ENCODE results near the gene SKP1. TPM values are rescaled to one million over a fixed set of nuclear protein-coding genes. Genes with fewer than 3 reads are reported as not detected.

SKP1 gene
- total RNA-seq, 1 experiment from 2014 or later, result 220 TPM

DNA sequence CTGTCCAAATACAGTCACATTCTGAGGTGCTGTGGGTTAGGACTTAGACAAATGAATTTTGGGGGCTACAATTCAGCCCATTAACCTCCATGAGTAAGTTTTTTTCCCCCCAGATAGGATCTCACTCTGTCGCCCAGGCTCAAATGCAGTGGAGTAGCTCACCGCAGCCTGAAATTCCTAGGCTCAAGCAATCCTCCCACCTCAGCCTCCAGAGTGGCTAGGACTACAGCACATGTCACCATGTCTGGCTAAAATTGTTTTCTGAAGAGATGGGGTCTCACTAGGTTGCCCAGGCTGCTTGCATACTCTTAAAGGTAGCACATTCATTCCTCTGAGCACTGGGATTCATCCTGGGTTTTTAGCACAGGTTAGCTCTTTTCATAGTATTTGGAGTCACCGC is 26.9 kb upstream of the SKP1 start:
- Histone ChIP-seq H3K79me2 (ENCODE audit: low read length) (peaks cover 71% of the 10 kb centered on the region), H3K36me3 (ENCODE audit: low read depth, low read length) (peaks cover 53% of the 10 kb centered on the region; the same call in 1 of the 2 replicates), H3K9ac (ENCODE audit: low read length) (no peak overlapping the region), H3K9me3 (ENCODE audit: low read length) (no peaks in the 10 kb centered on the region), H3F3A (ENCODE audit: low read length, unreplicated experiment) (no peaks in the 10 kb centered on the region), H3K9me2 (replicated peaks; ENCODE audit: low read length) (no peaks in the 10 kb centered on the region), H2AFZ (ENCODE audit: low read length) (no peak overlapping the region), H4K20me1 (ENCODE audit: low read length) (peaks cover 33% of the 10 kb centered on the region), H3K4me1 (ENCODE audit: insufficient read depth, low read length) (no peaks in the 10 kb centered on the region), H3K4me2 (ENCODE audit: low read length) (no peak overlapping the region), H3K4me3 (ENCODE audit: low read length) (no peak overlapping the region), H3K27ac (ENCODE audit: low read length) (no peak overlapping the region), H3K27me3 (ENCODE audit: low read length) (no peaks in the 10 kb centered on the region)
- intact Hi-C loops (cut with micrococcal nuclease), result no loop called here
- BruUV-seq (replicated peaks), result no TSS peak
- no peak for DNase-seq
- TF ChIP-seq EZH2phosphoT487 (IDR thresholded peaks at IDR 0.05; ENCODE audit: borderline replicate concordance, low read length), result no peak
- TF ChIP-seq, protein P1, sequence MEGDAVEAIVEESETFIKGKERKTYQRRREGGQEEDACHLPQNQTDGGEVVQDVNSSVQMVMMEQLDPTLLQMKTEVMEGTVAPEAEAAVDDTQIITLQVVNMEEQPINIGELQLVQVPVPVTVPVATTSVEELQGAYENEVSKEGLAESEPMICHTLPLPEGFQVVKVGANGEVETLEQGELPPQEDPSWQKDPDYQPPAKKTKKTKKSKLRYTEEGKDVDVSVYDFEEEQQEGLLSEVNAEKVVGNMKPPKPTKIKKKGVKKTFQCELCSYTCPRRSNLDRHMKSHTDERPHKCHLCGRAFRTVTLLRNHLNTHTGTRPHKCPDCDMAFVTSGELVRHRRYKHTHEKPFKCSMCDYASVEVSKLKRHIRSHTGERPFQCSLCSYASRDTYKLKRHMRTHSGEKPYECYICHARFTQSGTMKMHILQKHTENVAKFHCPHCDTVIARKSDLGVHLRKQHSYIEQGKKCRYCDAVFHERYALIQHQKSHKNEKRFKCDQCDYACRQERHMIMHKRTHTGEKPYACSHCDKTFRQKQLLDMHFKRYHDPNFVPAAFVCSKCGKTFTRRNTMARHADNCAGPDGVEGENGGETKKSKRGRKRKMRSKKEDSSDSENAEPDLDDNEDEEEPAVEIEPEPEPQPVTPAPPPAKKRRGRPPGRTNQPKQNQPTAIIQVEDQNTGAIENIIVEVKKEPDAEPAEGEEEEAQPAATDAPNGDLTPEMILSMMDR (conservative IDR thresholded peaks at IDR 0.05; ENCODE audit: low read depth, low read length), result no peak
- no peak for TF ChIP-seq EZH2 (IDR thresholded peaks at IDR 0.05; ENCODE audit: low read length, unreplicated experiment)
- ATAC-seq, result no peak
- ChIA-PET POLR2A (ENCODE audit: unreplicated experiment) (no interaction called here), CTCF (no interaction called here)

- Histone ChIP-seq H4K20me1 (ENCODE audit: low read length) (0 out of 2 replicates have a peak, but pooled peaks cover 10% of the 10 kb centered on the region), H2AFZ (ENCODE audit: low read length) (no peak overlapping the region), H3K36me3 (ENCODE audit: low read depth, low read length) (peaks cover 44% of the 10 kb centered on the region), H3K4me1 (ENCODE audit: insufficient read depth, low read length) (no peaks in the 10 kb centered on the region), H3K9me2 (replicated peaks; ENCODE audit: low read length) (no peaks in the 10 kb centered on the region), H3K4me2 (ENCODE audit: low read length) (no peak overlapping the region), H3K9ac (ENCODE audit: low read length) (no peak overlapping the region), H3K9me3 (ENCODE audit: low read length) (no peaks in the 10 kb centered on the region), H3F3A (ENCODE audit: low read length, unreplicated experiment) (no peaks in the 10 kb centered on the region), H3K4me3 (ENCODE audit: low read length) (no peak overlapping the region), H3K27ac (ENCODE audit: low read length) (no peak overlapping the region), H3K27me3 (ENCODE audit: low read length) (no peaks in the 10 kb centered on the region), H3K79me2 (ENCODE audit: low read length) (0 out of 2 replicates have a peak, but pooled peaks cover 5% of the 10 kb centered on the region)
- DNase-seq (no peak), ATAC-seq (no peak)
- ChIA-PET CTCF (no interaction called here), POLR2A (ENCODE audit: unreplicated experiment) (no interaction called here)
- intact Hi-C loops (cut with micrococcal nuclease), result no loop called here
- no TSS peak for BruUV-seq (replicated peaks)
- TF ChIP-seq, protein P1 (conservative IDR thresholded peaks at IDR 0.05; ENCODE audit: low read depth, low read length), result no peak
- TF ChIP-seq EZH2phosphoT487 (IDR thresholded peaks at IDR 0.05; ENCODE audit: borderline replicate concordance, low read length) (no peak), EZH2 (IDR thresholded peaks at IDR 0.05; ENCODE audit: low read length, unreplicated experiment) (no peak)
Observed at GRCh38 chr5:134195666-134196065, 18.9 kb upstream of the SKP1 start.

DNA sequence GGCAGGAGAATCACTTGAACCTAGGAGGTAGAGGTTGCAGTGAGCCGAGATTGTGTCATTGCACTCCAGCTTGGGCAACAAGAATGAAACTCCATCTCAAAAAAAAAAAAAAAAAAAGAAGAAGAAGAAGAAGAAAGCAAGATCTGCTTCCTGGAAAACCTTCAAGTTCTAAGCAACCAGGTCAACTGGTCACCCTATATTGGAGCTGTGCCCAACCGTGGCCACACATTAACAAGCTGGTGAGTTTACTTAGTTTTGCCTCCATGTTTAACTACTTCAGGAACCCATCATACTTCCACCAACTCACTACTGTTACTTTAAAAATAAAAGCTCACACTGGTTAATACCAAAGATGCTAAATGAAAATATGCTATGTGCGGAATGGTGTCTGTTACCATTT is 12.3 kb upstream of the SKP1 start:
- H3K9me2 ChIP-seq (replicated peaks; ENCODE audit: low read length), result no peaks in the 10 kb centered on the region
- intact Hi-C loops (cut with micrococcal nuclease), result no loop called here
- H3K36me3 ChIP-seq (ENCODE audit: low read depth, low read length), result no peaks in the 10 kb centered on the region
- H3K4me1 ChIP-seq (ENCODE audit: insufficient read depth, low read length), result no peaks in the 10 kb centered on the region
- H3K9me3 ChIP-seq (ENCODE audit: low read length), result no peaks in the 10 kb centered on the region
- ChIA-PET POLR2A (ENCODE audit: unreplicated experiment) (no interaction called here), CTCF (no interaction called here)
- H3K9ac ChIP-seq (ENCODE audit: low read length), result no peak overlapping the region
- no peak overlapping the region for H3K4me3 ChIP-seq (ENCODE audit: low read length)
- BruUV-seq (replicated peaks), result no TSS peak
- ATAC-seq (no peak), DNase-seq (no peak)
- H4K20me1 ChIP-seq (ENCODE audit: low read length), result no peaks in the 10 kb centered on the region
- H3K27ac ChIP-seq (ENCODE audit: low read length), result no peak overlapping the region
- no peaks in the 10 kb centered on the region for H3K27me3 ChIP-seq (ENCODE audit: low read length)
- no peaks in the 10 kb centered on the region for H3F3A ChIP-seq (ENCODE audit: low read length, unreplicated experiment)
- no peaks in the 10 kb centered on the region for H3K79me2 ChIP-seq (ENCODE audit: low read length)
- TF ChIP-seq, protein P1 (conservative IDR thresholded peaks at IDR 0.05; ENCODE audit: low read depth, low read length), result no peak
- TF ChIP-seq EZH2 (IDR thresholded peaks at IDR 0.05; ENCODE audit: low read length, unreplicated experiment), result no peak
- TF ChIP-seq EZH2phosphoT487 (IDR thresholded peaks at IDR 0.05; ENCODE audit: borderline replicate concordance, low read length), result no peak
- no peak overlapping the region for H3K4me2 ChIP-seq (ENCODE audit: low read length)
- H2AFZ ChIP-seq (ENCODE audit: low read length), result no peak overlapping the region

Data from PC-3 (cell line).